GM12872 (cell line): ENCODE measurements around the gene ATP5MC2.

Experiments used
- TF ChIP-seq, protein P1 (sequence below): IDR thresholded peaks from 3 replicates; pipeline ENCODE4 v1.5.1; 2011; ENCODE audit warnings: low read depth, mild to moderate bottlenecking, low read length, moderate library complexity; ENCODE audit not compliant: insufficient read depth

ATP5MC2 gene

GRCh38 chr12:53616950-53617349 lies 58.9 kb downstream of the ATP5MC2 start:
- TF ChIP-seq, protein P1, sequence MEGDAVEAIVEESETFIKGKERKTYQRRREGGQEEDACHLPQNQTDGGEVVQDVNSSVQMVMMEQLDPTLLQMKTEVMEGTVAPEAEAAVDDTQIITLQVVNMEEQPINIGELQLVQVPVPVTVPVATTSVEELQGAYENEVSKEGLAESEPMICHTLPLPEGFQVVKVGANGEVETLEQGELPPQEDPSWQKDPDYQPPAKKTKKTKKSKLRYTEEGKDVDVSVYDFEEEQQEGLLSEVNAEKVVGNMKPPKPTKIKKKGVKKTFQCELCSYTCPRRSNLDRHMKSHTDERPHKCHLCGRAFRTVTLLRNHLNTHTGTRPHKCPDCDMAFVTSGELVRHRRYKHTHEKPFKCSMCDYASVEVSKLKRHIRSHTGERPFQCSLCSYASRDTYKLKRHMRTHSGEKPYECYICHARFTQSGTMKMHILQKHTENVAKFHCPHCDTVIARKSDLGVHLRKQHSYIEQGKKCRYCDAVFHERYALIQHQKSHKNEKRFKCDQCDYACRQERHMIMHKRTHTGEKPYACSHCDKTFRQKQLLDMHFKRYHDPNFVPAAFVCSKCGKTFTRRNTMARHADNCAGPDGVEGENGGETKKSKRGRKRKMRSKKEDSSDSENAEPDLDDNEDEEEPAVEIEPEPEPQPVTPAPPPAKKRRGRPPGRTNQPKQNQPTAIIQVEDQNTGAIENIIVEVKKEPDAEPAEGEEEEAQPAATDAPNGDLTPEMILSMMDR, result no peak
